ENCODE data around the gene MEPE.

MEPE gene

DNA sequence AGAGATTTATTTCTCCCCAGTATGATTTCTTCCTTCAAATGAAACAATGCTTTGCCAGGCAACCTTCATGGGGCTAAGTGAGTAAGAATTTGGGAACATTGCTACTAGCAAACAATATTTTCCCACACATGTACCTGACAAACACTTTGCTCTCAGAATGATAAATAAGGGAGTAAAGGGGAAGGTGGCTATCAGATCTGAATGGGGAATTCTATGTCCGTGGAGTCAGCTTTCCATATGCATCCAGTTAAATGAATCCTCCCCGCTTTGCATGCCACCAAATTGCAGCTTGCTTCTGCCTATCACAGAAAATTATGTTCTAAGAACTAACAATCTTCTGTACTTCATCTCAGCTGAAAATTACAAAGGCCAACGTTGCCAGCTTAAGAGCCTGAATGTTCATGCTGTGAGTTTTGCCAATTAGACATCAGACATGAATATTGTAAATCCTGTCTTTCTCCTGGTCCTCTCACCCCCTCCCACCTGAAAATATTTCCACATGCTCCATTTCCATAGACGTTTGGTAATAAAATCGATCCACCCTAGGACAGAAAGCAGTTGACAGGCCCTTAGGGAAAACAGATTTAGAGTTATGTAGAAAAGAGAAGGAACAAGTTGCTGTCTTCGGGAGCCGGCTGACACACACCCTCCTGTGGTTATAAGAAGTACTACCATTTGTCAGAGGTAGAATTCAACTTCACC, 6.3 kb downstream of the MEPE start:
- DNase-seq (ENCODE audit: low read depth): peak; percentile 58
- TF ChIP-seq, protein P1, sequence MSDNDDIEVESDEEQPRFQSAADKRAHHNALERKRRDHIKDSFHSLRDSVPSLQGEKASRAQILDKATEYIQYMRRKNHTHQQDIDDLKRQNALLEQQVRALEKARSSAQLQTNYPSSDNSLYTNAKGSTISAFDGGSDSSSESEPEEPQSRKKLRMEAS (IDR thresholded peaks at IDR 0.05; ENCODE audit: low read depth, low read length): no peak
- no peak for TF ChIP-seq POLR2A (IDR thresholded peaks at IDR 0.05; ENCODE audit: extremely low read depth, insufficient read length)
- TF ChIP-seq, protein P2, sequence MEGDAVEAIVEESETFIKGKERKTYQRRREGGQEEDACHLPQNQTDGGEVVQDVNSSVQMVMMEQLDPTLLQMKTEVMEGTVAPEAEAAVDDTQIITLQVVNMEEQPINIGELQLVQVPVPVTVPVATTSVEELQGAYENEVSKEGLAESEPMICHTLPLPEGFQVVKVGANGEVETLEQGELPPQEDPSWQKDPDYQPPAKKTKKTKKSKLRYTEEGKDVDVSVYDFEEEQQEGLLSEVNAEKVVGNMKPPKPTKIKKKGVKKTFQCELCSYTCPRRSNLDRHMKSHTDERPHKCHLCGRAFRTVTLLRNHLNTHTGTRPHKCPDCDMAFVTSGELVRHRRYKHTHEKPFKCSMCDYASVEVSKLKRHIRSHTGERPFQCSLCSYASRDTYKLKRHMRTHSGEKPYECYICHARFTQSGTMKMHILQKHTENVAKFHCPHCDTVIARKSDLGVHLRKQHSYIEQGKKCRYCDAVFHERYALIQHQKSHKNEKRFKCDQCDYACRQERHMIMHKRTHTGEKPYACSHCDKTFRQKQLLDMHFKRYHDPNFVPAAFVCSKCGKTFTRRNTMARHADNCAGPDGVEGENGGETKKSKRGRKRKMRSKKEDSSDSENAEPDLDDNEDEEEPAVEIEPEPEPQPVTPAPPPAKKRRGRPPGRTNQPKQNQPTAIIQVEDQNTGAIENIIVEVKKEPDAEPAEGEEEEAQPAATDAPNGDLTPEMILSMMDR (IDR thresholded peaks at IDR 0.05; ENCODE audit: low read depth, low read length): peak; percentile 44
- no peak overlapping the region for H3K4me3 ChIP-seq (ENCODE audit: low read depth, low read length)

GRCh38 chr4:87839592-87839946, 6.8 kb downstream of the MEPE start:
- TF ChIP-seq, protein P2 (IDR thresholded peaks at IDR 0.05; ENCODE audit: low read depth, low read length): no peak
- TF ChIP-seq, protein P1 (IDR thresholded peaks at IDR 0.05; ENCODE audit: low read depth, low read length): no peak
- no peak for TF ChIP-seq POLR2A (IDR thresholded peaks at IDR 0.05; ENCODE audit: extremely low read depth, insufficient read length)
- no peak for TF ChIP-seq MYC (IDR thresholded peaks at IDR 0.05; ENCODE audit: low read depth, low read length)
- no peak overlapping the region for H3K4me3 ChIP-seq (ENCODE audit: low read depth, low read length)
- DNase-seq (ENCODE audit: low read depth): no peak

GRCh38 chr4:87840149-87840548, 7.4 kb downstream of the MEPE start:
- no peak for DNase-seq (ENCODE audit: low read depth)
- TF ChIP-seq, protein P1 (IDR thresholded peaks at IDR 0.05; ENCODE audit: low read depth, low read length): no peak
- TF ChIP-seq POLR2A (IDR thresholded peaks at IDR 0.05; ENCODE audit: extremely low read depth, insufficient read length) (no peak), MYC (IDR thresholded peaks at IDR 0.05; ENCODE audit: low read depth, low read length) (no peak)
- TF ChIP-seq, protein P2 (IDR thresholded peaks at IDR 0.05; ENCODE audit: low read depth, low read length): no peak
- no peak overlapping the region for H3K4me3 ChIP-seq (ENCODE audit: low read depth, low read length)

GRCh38 chr4:87843936-87844335, 11.2 kb downstream of the MEPE start:
- TF ChIP-seq MYC (IDR thresholded peaks at IDR 0.05; ENCODE audit: low read depth, low read length) (no peak), POLR2A (IDR thresholded peaks at IDR 0.05; ENCODE audit: extremely low read depth, insufficient read length) (no peak)
- TF ChIP-seq, protein P2 (IDR thresholded peaks at IDR 0.05; ENCODE audit: low read depth, low read length): no peak
- DNase-seq (ENCODE audit: low read depth): peak; percentile 92
- H3K4me3 ChIP-seq (ENCODE audit: low read depth, low read length): no peak overlapping the region

- TF ChIP-seq, protein P1 (IDR thresholded peaks at IDR 0.05; ENCODE audit: low read depth, low read length): no peak
- TF ChIP-seq, protein P2 (IDR thresholded peaks at IDR 0.05; ENCODE audit: low read depth, low read length): no peak
- TF ChIP-seq MYC (IDR thresholded peaks at IDR 0.05; ENCODE audit: low read depth, low read length) (no peak), POLR2A (IDR thresholded peaks at IDR 0.05; ENCODE audit: extremely low read depth, insufficient read length) (no peak)
- H3K4me3 ChIP-seq (ENCODE audit: low read depth, low read length): no peak overlapping the region
- DNase-seq (ENCODE audit: low read depth): no peak
Observed at GRCh38 chr4:87844452-87844851, 11.7 kb downstream of the MEPE start.

GRCh38 chr4:87846226-87846625, 13.5 kb downstream of the MEPE start:
- no peak for DNase-seq (ENCODE audit: low read depth)
- TF ChIP-seq, protein P1 (IDR thresholded peaks at IDR 0.05; ENCODE audit: low read depth, low read length): no peak
- TF ChIP-seq POLR2A (IDR thresholded peaks at IDR 0.05; ENCODE audit: extremely low read depth, insufficient read length): no peak
- TF ChIP-seq, protein P2 (IDR thresholded peaks at IDR 0.05; ENCODE audit: low read depth, low read length): no peak
- TF ChIP-seq MYC (IDR thresholded peaks at IDR 0.05; ENCODE audit: low read depth, low read length): no peak
- H3K4me3 ChIP-seq (ENCODE audit: low read depth, low read length): no peak overlapping the region

Measured in NB4 (cell line).